GM10248 (cell line): ENCODE results near the gene CCNL2.
"Not testable (repeated sequence)": the region's sequence is repeated elsewhere in the genome, so short reads cannot be mapped to it uniquely, and the experiment has no call there.

Experiments
- CTCF ChIA-PET: fragments of 300-600 bp; sonication (Branson Sonifier 250); formaldehyde crosslinking; extraction: SDS; loops from one replicate; lab custom pipeline; 2021; ENCODE audit warnings: antibody characterized with exemption; lab: Yijun Ruan, JAX
- POLR2A ChIA-PET: fragments of 350-650 bp; sonication (Branson Sonifier 250); formaldehyde crosslinking; extraction: SDS; loops from one replicate; lab custom pipeline; 2020; ENCODE audit warnings: antibody characterized with exemption; lab: Yijun Ruan, JAX
- DNase-seq: peaks from one replicate; pipeline ENCODE4 v3.0.0; 2012; ENCODE audit errors: extremely low spot score
- CTCF ChIP-seq: IDR thresholded peaks from 2 replicates; pipeline ENCODE4 v1.5.1; 2012; ENCODE audit warnings: mild to moderate bottlenecking, low read depth; ENCODE audit errors: extremely low read depth, missing control alignments, control extremely low read depth

The CCNL2 gene

GRCh38 chr1:1419813-1420653 is 20.9 kb upstream of the CCNL2 start:
- CTCF ChIA-PET, result no interaction called here
- POLR2A ChIA-PET, result interaction anchor here (0.7 kb wide), 1 partner anchor 195 kb away, joined by 3 read pairs; the partner anchor contains the start of gene MIB2
- peak; percentile 29 for DNase-seq
- no peak for TF ChIP-seq CTCF

- no peak for TF ChIP-seq CTCF
- POLR2A ChIA-PET, result interaction anchor here (0.7 kb wide), 1 partner anchor 196 kb away, joined by 3 read pairs; the partner anchor contains the start of gene MIB2
- CTCF ChIA-PET, result no interaction called here
- peak; percentile 19 for DNase-seq
Measured at GRCh38 chr1:1419363-1419812, 20.3 kb upstream of the CCNL2 start.

- POLR2A ChIA-PET, result no interaction called here
- CTCF ChIA-PET, result no interaction called here
- no peak for TF ChIP-seq CTCF
- peak; percentile 26 for DNase-seq
Measured at GRCh38 chr1:1418464-1419362, 19.6 kb upstream of the CCNL2 start.

- CTCF ChIA-PET, POLR2A ChIA-PET: not testable (repeated sequence)
- DNase-seq, result peak; percentile 51
Measured at GRCh38 chr1:1417825-1418463, 18.8 kb upstream of the CCNL2 start.

GRCh38 chr1:1417396-1417795 is 18.3 kb upstream of the CCNL2 start:
- DNase-seq, CTCF ChIA-PET, POLR2A ChIA-PET: not testable (repeated sequence)

GRCh38 chr1:1415751-1416150 is 16.6 kb upstream of the CCNL2 start:
- TF ChIP-seq CTCF, result no peak
- CTCF ChIA-PET, result interaction anchor here (0.9 to 2.1 kb wide), 4 partner anchors 15 to 43 kb away, joined by 4 to 7 read pairs (median 6); partner anchors contain the start of gene CCNL2
- DNase-seq, result no peak
- POLR2A ChIA-PET, result no interaction called here

GRCh38 chr1:1412311-1412902 is 13.3 kb upstream of the CCNL2 start:
- CTCF ChIA-PET, result interaction anchor here (1.0 to 1.7 kb wide), 4 partner anchors 8 to 28 kb away, joined by 3 to 4 read pairs (median 4); partner anchors contain the start of gene CCNL2
- DNase-seq, POLR2A ChIA-PET: not testable (repeated sequence)
